WTC11 (cell line): ENCODE measurements around the gene TAOK2.

Source experiments
- CREB1 ChIP-seq: sonication (generic); formaldehyde crosslinking; IDR thresholded peaks from 2 replicates; pipeline ENCODE4 v1.8.0; 2023; ENCODE audit warnings: mild to moderate bottlenecking, missing genetic modification reagents
- MXD4 ChIP-seq: fragments of 250-450 bp; sonication (Bioruptor Pico); IDR thresholded peaks from 2 replicates; pipeline ENCODE4 v1.8.0; 2021; ENCODE audit warnings: mild to moderate bottlenecking, moderate library complexity, borderline replicate concordance
- OVOL2 ChIP-seq: fragments of 250-450 bp; sonication (Bioruptor Pico); IDR thresholded peaks from 2 replicates; pipeline ENCODE4 v1.9.0; 2021; ENCODE audit warnings: mild to moderate bottlenecking, borderline replicate concordance
- SMAD4 ChIP-seq: sonication (generic); formaldehyde crosslinking; IDR thresholded peaks from 2 replicates; pipeline ENCODE4 v1.8.0; 2022; ENCODE audit warnings: mild to moderate bottlenecking, missing genetic modification reagents
- TCF7 ChIP-seq: sonication (generic); formaldehyde crosslinking; IDR thresholded peaks from 2 replicates; pipeline ENCODE4 v1.8.0; 2022; ENCODE audit warnings: mild to moderate bottlenecking, low read depth, missing genetic modification reagents, moderate library complexity
- ZNF232 ChIP-seq: sonication (generic); formaldehyde crosslinking; IDR thresholded peaks from 2 replicates; pipeline ENCODE4 v1.8.0; 2022; ENCODE audit warnings: mild to moderate bottlenecking, missing genetic modification reagents
- TF ChIP-seq, protein P1 (sequence below): sonication (generic); formaldehyde crosslinking; IDR thresholded peaks from 2 replicates; pipeline ENCODE4 v1.8.1; 2022; ENCODE audit warnings: low read depth, missing genetic modification reagents, borderline replicate concordance
- TF ChIP-seq, protein P2 (sequence below): fragments of 200-600 bp; IDR thresholded peaks from 2 replicates; pipeline ENCODE4 v1.8.0; 2022; ENCODE audit warnings: antibody characterized with exemption
- TF ChIP-seq, protein P3 (sequence below): sonication (generic); formaldehyde crosslinking; IDR thresholded peaks from 2 replicates; pipeline ENCODE4 v1.8.1; 2022; ENCODE audit warnings: mild to moderate bottlenecking, missing genetic modification reagents, moderate library complexity, borderline replicate concordance
- TF ChIP-seq, protein P4 (sequence below): sonication (generic); formaldehyde crosslinking; IDR thresholded peaks from 2 replicates; pipeline ENCODE4 v1.8.0; 2022; ENCODE audit warnings: mild to moderate bottlenecking, missing genetic modification reagents

DNA sequence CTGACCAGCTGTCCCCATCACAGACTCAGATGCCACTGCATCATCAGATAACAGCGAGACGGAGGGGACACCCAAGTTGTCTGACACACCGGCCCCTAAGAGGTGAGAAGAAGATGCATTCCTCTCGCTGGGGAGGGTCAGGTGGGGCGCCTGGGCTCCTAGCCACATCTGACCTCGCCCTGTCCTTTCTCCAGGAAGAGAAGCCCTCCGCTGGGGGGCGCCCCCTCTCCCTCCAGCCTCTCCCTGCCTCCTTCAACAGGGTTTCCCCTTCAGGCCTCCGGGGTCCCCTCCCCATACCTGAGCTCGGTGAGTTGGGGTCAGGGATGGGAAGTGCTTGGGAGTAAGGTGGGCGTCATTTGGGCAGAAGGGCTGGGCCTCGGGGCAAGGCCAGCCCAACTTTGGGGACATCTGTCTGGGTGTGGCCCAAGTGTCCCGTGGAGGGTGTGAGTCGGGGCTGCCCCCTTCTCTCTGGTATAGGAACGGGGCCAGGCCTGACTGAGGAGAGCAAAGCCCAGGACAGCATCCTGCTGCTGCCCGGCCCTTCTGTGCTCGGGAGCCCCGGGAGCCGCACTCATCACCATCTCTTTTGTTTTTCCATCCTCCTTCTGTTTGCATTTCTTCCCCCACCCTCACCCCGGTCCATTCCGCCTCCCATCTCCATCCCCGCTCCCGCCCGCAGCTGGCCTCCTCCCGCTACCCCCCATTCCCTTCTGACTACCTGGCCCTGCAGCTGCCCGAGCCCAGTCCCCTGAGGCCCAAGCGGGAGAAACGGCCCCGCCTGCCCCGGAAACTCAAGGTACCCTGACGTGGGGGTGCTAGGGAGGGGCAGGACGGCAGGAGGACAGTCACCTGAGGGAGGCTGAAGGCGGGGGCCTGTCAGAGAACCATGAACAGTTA is 27.3 kb downstream of the TAOK2 start:
- TF ChIP-seq, protein P1, sequence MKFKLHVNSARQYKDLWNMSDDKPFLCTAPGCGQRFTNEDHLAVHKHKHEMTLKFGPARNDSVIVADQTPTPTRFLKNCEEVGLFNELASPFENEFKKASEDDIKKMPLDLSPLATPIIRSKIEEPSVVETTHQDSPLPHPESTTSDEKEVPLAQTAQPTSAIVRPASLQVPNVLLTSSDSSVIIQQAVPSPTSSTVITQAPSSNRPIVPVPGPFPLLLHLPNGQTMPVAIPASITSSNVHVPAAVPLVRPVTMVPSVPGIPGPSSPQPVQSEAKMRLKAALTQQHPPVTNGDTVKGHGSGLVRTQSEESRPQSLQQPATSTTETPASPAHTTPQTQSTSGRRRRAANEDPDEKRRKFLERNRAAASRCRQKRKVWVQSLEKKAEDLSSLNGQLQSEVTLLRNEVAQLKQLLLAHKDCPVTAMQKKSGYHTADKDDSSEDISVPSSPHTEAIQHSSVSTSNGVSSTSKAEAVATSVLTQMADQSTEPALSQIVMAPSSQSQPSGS = no peak
- TF ChIP-seq, protein P2, sequence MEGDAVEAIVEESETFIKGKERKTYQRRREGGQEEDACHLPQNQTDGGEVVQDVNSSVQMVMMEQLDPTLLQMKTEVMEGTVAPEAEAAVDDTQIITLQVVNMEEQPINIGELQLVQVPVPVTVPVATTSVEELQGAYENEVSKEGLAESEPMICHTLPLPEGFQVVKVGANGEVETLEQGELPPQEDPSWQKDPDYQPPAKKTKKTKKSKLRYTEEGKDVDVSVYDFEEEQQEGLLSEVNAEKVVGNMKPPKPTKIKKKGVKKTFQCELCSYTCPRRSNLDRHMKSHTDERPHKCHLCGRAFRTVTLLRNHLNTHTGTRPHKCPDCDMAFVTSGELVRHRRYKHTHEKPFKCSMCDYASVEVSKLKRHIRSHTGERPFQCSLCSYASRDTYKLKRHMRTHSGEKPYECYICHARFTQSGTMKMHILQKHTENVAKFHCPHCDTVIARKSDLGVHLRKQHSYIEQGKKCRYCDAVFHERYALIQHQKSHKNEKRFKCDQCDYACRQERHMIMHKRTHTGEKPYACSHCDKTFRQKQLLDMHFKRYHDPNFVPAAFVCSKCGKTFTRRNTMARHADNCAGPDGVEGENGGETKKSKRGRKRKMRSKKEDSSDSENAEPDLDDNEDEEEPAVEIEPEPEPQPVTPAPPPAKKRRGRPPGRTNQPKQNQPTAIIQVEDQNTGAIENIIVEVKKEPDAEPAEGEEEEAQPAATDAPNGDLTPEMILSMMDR = 0 out of 2 replicates have a peak, but pooled peaks have one; percentile 33
- no peak for TF ChIP-seq SMAD4 (CRISPR knock-in tag)
- TF ChIP-seq, protein P3, sequence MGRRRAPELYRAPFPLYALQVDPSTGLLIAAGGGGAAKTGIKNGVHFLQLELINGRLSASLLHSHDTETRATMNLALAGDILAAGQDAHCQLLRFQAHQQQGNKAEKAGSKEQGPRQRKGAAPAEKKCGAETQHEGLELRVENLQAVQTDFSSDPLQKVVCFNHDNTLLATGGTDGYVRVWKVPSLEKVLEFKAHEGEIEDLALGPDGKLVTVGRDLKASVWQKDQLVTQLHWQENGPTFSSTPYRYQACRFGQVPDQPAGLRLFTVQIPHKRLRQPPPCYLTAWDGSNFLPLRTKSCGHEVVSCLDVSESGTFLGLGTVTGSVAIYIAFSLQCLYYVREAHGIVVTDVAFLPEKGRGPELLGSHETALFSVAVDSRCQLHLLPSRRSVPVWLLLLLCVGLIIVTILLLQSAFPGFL (CRISPR knock-in tag) = no peak
- no peak for TF ChIP-seq MXD4 (CRISPR knock-in tag)
- TF ChIP-seq, protein P4, sequence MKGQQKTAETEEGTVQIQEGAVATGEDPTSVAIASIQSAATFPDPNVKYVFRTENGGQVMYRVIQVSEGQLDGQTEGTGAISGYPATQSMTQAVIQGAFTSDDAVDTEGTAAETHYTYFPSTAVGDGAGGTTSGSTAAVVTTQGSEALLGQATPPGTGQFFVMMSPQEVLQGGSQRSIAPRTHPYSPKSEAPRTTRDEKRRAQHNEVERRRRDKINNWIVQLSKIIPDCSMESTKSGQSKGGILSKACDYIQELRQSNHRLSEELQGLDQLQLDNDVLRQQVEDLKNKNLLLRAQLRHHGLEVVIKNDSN = no peak
- TF ChIP-seq OVOL2 (CRISPR knock-in tag) = no peak
- TF ChIP-seq CREB1 (CRISPR knock-in tag) = no peak
- TF ChIP-seq TCF7 (CRISPR knock-in tag) = no peak
- no peak for TF ChIP-seq ZNF232 (CRISPR knock-in tag)
